Esophagus squamous epithelium (tissue), 5 donors: ENCODE data around the gene CDON. TPM values are rescaled to one million over a fixed set of nuclear protein-coding genes. Genes with fewer than 3 reads are reported as not detected.
A peak's percentile ranks its signal among the peaks of the same experiment; 100 is the strongest.

Experiments used
- DNase-seq: peaks from one replicate; lab custom pipeline; 2025; lab: John Stamatoyannopoulos, UW
- H3K27ac ChIP-seq, 4 donors: fragments of 200-600 bp; sonication (generic); one replicate each; pipeline ENCODE4 v1.5.1; 2016 to 2019; ENCODE audit warnings: mild to moderate bottlenecking in 1 of 4
- H3K27me3 ChIP-seq, 4 donors: fragments of 200-600 bp; sonication (generic); 1 replicate in 3 of 4; 2 replicates in 1 of 4; pipeline versions ENCODE4 v1.5.1 to v1.6.0; 2017 to 2021; ENCODE audit warnings: antibody characterized with exemption in 1 of 4
- H3K36me3 ChIP-seq, 3 donors: fragments of 200-600 bp; sonication (generic); one replicate each; pipeline ENCODE4 v1.5.1; 2016 to 2019
- H3K4me1 ChIP-seq, 3 donors: fragments of 200-600 bp; sonication (generic); one replicate each; pipeline ENCODE4 v1.5.1; 2017 to 2019
- H3K4me3 ChIP-seq, 4 donors: fragments of 200-600 bp; sonication (generic); 1 replicate in 3 of 4; 2 replicates in 1 of 4; pipeline ENCODE4 v1.5.1; 2016 to 2019; ENCODE audit warnings: mild to moderate bottlenecking in 2 of 4, moderate library complexity in 1 of 4
- H3K9me3 ChIP-seq, 3 donors: fragments of 200-600 bp; sonication (generic); one replicate each; pipeline ENCODE4 v1.5.1; 2016 to 2019
- CTCF ChIP-seq, 6 experiments: fragments of 450-650 bp in 4 of 6; fragments of 200-600 bp in 2 of 6; sonication (generic) in 2 of 6; IDR thresholded peaks; one replicate each; pipeline ENCODE4 v1.5.1; 2016 to 2019; ENCODE audit warnings: antibody characterized with exemption in 6 of 6, mild to moderate bottlenecking in 4 of 6, moderate library complexity in 4 of 6
- POLR2A ChIP-seq, 4 donors: fragments of 450-650 bp; IDR thresholded peaks; one replicate each; pipeline ENCODE4 v1.6.1; 2017; ENCODE audit warnings: antibody characterized with exemption in 4 of 4, mild to moderate bottlenecking in 4 of 4, moderate library complexity in 3 of 4
- WGBS, 2 donors: methylation state at CpG; one replicate each; pipeline ENCODE4 v1.1.5; 2018; 5-methylcytosine and 5-hydroxymethylcytosine counted together
- intact Hi-C: fragments of 100-400 bp; cut with DNase I; formaldehyde crosslinking; loops from one replicate; pipeline ENCODE4 v1.15.0; 2022
- total RNA-seq, 4 donors: library from RNA; depleted of rRNA; stranded (reverse); fragments of >200 nt; gene quantifications; one replicate each; pipeline ENCODE4 v1.1.0, GENCODE V29; 2016
- donor health status: DM: yes; HTN: yes; CAD: no.

CDON gene
- total RNA-seq, 4 donors from 2014 or later = 2.5 to 5.5 (median 3.4) TPM

DNA sequence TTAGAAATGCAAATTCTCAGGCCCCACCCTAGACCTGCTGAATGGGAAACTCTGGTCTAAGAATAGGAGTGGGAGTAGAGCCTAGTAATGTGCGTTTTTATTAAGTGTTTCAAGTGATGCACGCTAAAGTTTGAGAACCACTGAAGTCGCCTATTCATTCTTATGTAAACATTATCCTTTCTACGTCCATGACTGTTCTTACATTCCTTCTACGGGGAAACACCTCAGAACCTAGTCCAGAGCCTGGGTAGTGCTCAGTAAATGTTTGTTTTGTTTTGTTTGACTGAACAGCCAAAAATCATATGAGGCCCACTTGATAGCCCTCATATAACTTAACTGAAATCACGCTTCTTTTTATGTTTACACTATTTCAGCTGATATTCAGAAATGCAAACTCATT, 87.0 kb downstream of the CDON start:
- Histone ChIP-seq H3K27me3 (no peaks in the 10 kb centered on the region), H3K27ac (peak overlapping the region in 1 of 4 donors; percentile 7), H3K4me3 (no peak overlapping the region), H3K4me1 (peaks cover 0 to 8% (median 0%) of the 10 kb centered on the region in 3 donors), H3K36me3 (no peaks in the 10 kb centered on the region), H3K9me3 (no peaks in the 10 kb centered on the region)
- intact Hi-C loops = no loop called here
- DNase-seq = no peak
- 53 to 65% methylated on average over 6 of the region's 6 CpGs for WGBS, 2 donors
- TF ChIP-seq CTCF (IDR thresholded peaks at IDR 0.05) (no peak), POLR2A (IDR thresholded peaks at IDR 0.05) (no peak)

- no peaks in the 10 kb centered on the region for H3K9me3 ChIP-seq
- H3K4me1 ChIP-seq = peaks cover 0 to 8% (median 0%) of the 10 kb centered on the region in 3 donors
- H3K27me3 ChIP-seq = no peaks in the 10 kb centered on the region
- DNase-seq = no peak
- H3K36me3 ChIP-seq = no peaks in the 10 kb centered on the region
- intact Hi-C loops = no loop called here
- no peak for TF ChIP-seq CTCF (IDR thresholded peaks at IDR 0.05)
- no peak for TF ChIP-seq POLR2A (IDR thresholded peaks at IDR 0.05)
- no peak overlapping the region for H3K27ac ChIP-seq
- no peak overlapping the region for H3K4me3 ChIP-seq
Observed at GRCh38 chr11:125974284-125974683, 88.4 kb downstream of the CDON start.

DNA sequence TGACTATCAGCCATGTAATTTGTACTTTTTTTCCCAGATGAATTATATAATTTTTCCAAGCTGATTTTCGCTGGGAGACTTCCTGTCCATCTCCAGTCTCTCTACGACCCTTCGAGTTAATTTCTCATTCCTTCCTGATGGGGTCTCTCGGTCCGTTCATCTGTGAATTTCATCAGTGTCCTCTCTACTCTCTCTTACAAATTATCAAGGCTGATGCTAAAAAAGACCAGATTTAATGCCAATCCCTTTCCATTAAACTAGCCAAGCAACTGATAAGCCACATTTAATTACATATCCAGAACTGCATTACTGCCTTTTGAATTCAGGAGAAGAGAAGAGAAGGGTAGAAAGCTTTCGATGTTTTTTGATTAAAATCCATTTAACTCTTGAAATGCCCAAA, 91.0 kb downstream of the CDON start:
- H3K4me1 ChIP-seq = peaks cover 0 to 20% (median 0%) of the 10 kb centered on the region in 3 donors
- DNase-seq = no peak
- H3K9me3 ChIP-seq = no peaks in the 10 kb centered on the region
- H3K4me3 ChIP-seq = no peak overlapping the region
- no peaks in the 10 kb centered on the region for H3K36me3 ChIP-seq
- TF ChIP-seq CTCF (IDR thresholded peaks at IDR 0.05) (no peak), POLR2A (IDR thresholded peaks at IDR 0.05) (no peak)
- H3K27me3 ChIP-seq = no peaks in the 10 kb centered on the region
- H3K27ac ChIP-seq = no peak overlapping the region
- intact Hi-C loops = no loop called here
- WGBS, 2 donors = 74 to 78% methylated on average over 6 of the region's 6 CpGs

GRCh38 chr11:125968354-125968753, 94.3 kb downstream of the CDON start:
- peaks cover 0 to 12% (median 0%) of the 10 kb centered on the region in 3 donors for H3K4me1 ChIP-seq
- TF ChIP-seq POLR2A (IDR thresholded peaks at IDR 0.05) (no peak), CTCF (IDR thresholded peaks at IDR 0.05) (no peak)
- no peak for DNase-seq
- H3K27ac ChIP-seq = no peak overlapping the region
- intact Hi-C loops = no loop called here
- peaks cover 0 to under 1% (median 0%) of the 10 kb centered on the region in 3 donors for H3K9me3 ChIP-seq
- 24 to 45% methylated on average over 7 of the region's 7 CpGs for WGBS, 2 donors
- H3K27me3 ChIP-seq = no peaks in the 10 kb centered on the region
- no peak overlapping the region for H3K4me3 ChIP-seq
- H3K36me3 ChIP-seq = no peaks in the 10 kb centered on the region

GRCh38 chr11:125967515-125967914, 95.2 kb downstream of the CDON start:
- TF ChIP-seq POLR2A (IDR thresholded peaks at IDR 0.05) = no peak
- no peak for TF ChIP-seq CTCF (IDR thresholded peaks at IDR 0.05)
- 84 to 93% methylated on average over 4 of the region's 4 CpGs for WGBS, 2 donors

More at GRCh38 chr11:125967515-125967914, 95.2 kb downstream of the CDON start:
- Histone ChIP-seq H3K27me3 (no peaks in the 10 kb centered on the region), H3K27ac (no peak overlapping the region), H3K36me3 (no peaks in the 10 kb centered on the region), H3K9me3 (peaks cover 0 to 7% (median 0%) of the 10 kb centered on the region in 3 donors), H3K4me1 (peaks cover 0 to 12% (median 0%) of the 10 kb centered on the region in 3 donors), H3K4me3 (no peak overlapping the region)
- DNase-seq = no peak
- intact Hi-C loops = no loop called here
